GM10266 (cell line): ENCODE results near the gene GPR160.

ENCODE experiments used
- DNase-seq: peaks from one replicate; pipeline ENCODE4 v3.0.0; 2012; ENCODE audit errors: extremely low spot score
- TF ChIP-seq, protein P1 (sequence below): IDR thresholded peaks from 2 replicates; pipeline ENCODE4 v1.5.1; 2012; ENCODE audit warnings: mild to moderate bottlenecking, low read depth; ENCODE audit not compliant: control insufficient read depth, insufficient read depth; ENCODE audit errors: missing control alignments

GPR160 gene

GRCh38 chr3:170037463-170038433, at the start of gene GPR160:
TSS of gene GPR160 (plus strand) at chr3:170037995. CDS start at chr3:170083973, 45,978 bp downstream.
- DNase-seq = peak; percentile 90
- TF ChIP-seq, protein P1, sequence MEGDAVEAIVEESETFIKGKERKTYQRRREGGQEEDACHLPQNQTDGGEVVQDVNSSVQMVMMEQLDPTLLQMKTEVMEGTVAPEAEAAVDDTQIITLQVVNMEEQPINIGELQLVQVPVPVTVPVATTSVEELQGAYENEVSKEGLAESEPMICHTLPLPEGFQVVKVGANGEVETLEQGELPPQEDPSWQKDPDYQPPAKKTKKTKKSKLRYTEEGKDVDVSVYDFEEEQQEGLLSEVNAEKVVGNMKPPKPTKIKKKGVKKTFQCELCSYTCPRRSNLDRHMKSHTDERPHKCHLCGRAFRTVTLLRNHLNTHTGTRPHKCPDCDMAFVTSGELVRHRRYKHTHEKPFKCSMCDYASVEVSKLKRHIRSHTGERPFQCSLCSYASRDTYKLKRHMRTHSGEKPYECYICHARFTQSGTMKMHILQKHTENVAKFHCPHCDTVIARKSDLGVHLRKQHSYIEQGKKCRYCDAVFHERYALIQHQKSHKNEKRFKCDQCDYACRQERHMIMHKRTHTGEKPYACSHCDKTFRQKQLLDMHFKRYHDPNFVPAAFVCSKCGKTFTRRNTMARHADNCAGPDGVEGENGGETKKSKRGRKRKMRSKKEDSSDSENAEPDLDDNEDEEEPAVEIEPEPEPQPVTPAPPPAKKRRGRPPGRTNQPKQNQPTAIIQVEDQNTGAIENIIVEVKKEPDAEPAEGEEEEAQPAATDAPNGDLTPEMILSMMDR = peak; percentile 98

- no peak for DNase-seq
- TF ChIP-seq, protein P1 = no peak
These were observed 47.4 kb upstream of the GPR160 start for GRCh38 chr3:169990431-169990830.

DNA sequence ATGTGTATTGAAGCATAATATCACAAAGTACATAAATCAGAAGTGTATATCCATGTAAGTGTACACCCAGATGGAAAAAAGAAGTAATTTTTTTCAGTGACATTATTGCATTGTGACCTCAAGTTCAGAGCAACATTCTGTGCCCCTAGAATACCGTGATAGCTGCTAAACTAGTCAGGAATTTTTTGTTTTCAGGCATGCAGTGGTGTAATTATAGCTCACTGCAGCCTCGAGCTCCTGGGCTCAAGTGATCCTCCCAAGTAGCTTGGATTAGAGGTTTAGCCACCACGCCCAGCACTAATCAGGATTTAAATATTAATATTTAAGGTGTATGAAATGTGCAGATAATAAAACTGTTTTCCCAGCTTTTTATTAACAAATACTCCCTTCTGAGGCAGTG, 45.6 kb upstream of the GPR160 start:
- TF ChIP-seq, protein P1 = no peak
- no peak for DNase-seq

- no peak for DNase-seq
- TF ChIP-seq, protein P1 = no peak
These were observed 45.0 kb upstream of the GPR160 start for GRCh38 chr3:169992781-169993180.

DNA sequence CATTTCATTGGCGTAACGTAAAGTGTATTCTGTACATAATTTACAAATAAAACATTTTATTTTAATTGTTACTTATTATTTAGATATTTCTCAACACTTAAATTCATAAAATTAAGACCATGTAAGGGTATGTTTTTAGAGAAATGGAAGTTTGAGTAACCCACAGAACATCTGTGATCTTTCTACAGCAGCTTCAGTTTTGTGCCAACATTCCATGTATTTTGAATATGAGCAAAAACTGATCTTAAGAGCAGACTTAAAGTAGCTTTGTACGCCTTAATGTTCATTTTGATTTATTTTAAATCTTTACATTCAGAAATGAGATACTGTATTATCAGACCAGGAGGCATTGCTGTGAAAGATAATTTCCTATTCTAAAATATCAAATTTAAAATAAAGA, 44.0 kb upstream of the GPR160 start:
- DNase-seq = no peak
- TF ChIP-seq, protein P1 = no peak

DNA sequence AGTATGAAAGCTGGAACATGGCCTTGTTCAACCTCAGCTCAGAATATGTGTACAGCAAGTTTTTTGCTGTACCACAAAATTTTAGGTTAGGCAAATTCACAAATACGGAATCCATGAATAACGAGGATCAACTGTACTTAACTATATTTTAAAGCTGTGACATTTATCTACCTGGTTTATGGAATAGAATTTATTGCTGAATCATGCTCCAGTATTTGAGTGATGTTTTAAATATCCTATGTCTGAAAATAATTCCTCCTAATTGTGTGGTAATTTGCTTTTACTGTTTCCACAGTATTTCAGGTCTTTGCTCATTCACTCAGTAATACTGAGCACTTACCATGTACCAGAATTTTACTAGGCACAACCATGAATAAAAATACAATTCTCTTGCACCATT, 41.7 kb upstream of the GPR160 start:
- no peak for DNase-seq
- TF ChIP-seq, protein P1 = no peak

DNA sequence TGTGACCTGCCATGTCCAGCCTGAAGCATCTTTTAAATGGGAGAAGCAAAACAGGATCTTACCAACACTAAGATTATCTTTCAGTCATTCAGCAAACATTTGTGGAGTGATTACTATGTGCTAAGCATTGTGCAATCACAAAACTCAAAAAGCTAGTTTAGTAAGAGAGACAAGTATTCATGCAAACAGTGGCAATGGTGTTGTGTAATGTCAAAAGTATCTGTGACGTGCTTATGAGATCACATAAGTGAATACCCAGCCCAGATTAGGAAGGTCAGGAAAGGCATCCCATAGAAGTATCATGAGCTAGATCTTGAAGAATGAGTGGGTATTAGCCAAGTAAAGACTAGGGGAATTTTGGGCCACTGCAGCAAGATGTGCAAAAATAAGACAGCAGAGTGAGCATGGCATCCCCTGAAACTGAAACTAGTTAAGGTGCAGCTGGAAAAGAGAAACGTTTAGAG, 39.1 kb upstream of the GPR160 start:
- TF ChIP-seq, protein P1 = no peak
- no peak for DNase-seq
